NOMO-1 (cell line): ENCODE results near the gene ACSL3.

Source experiments
- DNase-seq, 2 experiments: peaks; one replicate each; lab custom pipeline; 2025; ENCODE audit not compliant: unreplicated experiment in 2 of 2; lab: John Stamatoyannopoulos, UW

ACSL3 gene

DNA sequence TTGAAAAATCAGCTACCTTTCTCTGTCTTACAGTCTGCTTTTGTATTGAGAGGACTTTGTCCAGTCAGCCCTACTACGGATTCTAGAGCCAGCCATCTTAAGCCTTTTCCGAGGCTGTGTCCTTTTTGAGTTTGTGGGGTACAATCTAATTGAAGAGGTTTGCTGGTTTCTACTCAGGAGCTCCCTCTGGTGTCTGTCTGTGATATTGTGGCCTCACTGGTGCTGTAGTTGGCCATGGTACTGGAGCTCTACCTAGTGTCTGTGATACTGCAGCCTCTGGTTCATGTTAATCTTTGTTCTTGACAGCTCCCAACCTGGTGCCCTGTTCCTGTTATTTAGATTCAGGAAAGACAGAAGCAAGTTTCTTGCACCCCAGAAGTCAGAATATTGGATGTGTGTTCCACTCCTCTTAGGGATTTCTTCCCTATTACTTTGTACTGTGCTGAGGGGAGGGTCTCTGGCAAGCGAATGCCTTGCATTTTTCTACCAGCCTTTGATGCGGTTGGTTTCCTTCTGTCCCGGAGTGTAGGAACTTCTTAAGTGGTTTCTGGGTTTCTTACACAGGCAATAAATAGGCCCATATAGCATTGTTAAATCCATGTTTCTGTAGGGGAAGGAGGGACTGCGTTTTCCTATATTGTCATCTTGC, 78.5 kb downstream of the ACSL3 start:
- peak; percentile 39 to 65 for DNase-seq

DNA sequence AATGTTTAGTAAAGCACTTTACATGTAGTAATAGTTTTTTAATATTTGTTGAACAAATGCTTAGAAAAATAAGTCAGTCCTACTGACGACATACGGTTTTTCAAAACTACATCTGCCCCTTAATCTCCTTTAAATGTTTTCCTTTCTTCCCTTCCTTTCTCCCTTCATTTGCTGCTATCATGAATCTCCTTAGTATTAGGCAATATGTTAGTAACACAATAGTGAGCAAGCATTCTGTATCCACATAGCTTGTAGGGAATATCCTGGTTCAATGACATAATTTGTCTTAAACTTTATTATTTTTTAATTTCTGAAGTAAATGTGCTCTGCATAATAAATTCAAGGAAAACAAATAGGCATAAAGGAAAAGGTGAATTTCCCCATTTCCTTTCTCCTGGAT, 79.1 kb downstream of the ACSL3 start:
- DNase-seq = no peak

DNA sequence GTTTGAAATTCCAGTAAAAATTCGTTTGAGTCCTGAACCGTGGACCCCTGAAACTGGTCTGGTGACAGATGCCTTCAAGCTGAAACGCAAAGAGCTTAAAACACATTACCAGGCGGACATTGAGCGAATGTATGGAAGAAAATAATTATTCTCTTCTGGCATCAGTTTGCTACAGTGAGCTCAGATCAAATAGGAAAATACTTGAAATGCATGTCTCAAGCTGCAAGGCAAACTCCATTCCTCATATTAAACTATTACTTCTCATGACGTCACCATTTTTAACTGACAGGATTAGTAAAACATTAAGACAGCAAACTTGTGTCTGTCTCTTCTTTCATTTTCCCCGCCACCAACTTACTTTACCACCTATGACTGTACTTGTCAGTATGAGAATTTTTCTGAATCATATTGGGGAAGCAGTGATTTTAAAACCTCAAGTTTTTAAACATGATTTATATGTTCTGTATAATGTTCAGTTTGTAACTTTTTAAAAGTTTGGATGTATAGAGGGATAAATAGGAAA, 80.7 kb downstream of the ACSL3 start:
- DNase-seq = no peak

DNA sequence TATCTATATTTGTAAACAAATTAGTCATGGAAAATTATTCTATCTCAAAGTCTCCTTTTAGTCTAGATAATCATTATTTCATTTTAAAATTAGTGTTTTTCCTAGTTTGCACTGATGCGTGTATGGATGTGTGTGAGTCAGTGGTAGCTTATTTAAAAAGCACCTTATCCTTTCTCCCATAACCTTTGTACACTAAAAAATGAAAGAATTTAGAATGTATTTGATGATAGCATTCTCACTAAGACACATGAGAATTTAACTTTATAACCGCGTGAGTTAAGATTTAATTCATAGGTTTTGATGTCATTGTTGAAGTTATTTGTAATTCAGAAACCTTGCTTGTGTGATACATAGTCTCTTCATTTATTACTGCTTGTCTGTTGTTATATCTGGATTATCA, 81.7 kb downstream of the ACSL3 start:
- DNase-seq = no peak

DNA sequence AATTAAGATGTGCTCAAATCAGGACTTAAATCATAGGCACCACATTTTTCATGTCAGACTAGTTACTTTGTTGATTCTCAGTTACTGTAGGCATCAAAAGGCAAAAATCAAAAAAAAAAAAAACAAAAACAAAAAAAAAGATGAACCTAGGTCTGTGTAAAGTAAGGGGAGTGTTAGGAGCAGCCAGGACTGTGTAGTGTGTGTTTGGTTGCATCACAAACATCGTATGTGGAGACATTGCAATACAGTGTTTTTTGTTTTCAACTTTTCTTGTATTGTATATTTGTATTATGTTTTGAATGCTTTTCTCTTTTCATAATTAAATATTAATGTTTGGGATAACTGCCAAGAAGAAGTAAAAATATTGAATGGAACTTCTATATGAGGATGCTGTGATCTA, 82.1 kb downstream of the ACSL3 start:
- no peak for DNase-seq

DNA sequence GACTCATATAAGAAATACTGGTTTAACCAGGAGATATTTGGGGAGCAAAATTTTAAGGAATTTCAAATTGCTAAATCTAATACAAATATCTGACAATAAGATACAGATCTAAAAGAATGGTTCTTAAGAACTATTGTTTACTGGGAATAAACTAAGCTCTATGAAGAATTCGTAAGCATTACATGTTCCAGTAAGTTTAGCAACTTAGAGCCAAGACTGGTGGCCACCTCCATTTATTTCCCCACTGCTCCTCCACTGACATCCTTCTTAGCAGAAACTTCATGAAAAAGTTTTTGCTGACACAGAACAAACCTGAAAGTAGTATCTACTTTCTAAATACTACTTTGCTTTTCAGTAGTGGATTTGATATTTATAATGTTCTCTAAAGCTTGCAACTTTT, 83.0 kb downstream of the ACSL3 start:
- no peak for DNase-seq

DNA sequence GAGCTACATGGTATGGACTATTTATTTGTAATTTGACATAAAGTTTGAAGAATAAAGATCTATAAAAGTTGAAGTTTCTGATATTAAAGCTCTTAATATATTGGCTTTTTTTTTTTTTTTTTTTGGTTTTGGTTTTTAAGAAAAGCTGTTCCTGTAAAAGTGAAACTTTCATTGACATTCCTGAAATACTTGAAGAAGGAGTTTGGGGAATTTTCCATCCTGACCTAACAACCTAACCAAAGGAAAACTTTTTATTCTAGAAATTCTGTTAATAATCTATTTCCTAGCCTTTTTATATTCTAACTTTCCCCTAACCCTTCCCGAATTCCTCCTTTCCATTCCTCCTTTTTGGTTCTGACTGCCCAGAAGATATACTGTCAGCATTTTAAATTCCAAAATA, 83.7 kb downstream of the ACSL3 start:
- DNase-seq = no peak

DNA sequence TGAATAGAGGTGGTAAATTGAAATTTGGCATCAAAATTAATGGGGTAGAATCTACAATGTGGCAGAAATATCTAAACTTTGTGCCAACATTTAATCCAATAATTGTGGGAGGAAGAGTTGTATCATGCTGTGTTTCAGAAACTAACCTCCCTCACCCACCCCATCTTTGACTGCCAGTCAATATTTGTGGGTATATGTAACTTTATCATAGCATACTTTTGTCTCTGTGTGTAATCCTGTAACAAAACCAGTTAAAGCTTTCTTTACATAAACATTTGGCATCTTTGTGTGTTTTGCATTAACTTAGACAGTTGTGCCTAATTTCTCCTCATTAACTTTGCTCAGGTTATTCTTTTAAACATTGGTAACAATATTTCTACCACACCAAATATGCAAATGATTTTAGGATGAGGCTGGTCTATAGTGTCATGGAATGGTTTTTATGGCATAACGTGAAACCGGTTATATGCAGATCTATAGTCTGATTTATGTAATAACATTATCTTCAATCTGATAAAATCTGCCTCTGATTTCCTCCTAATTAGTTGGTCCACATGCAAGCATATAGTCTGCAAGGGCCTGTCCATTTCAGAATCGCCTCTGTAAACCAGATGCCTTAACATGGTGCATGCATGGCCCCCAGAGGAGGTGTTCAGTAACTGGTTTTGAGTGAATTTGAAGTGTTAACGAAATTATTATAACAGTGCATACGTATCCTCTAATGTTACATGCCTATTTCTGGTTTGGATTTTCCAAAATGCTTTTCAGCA, 84.3 kb downstream of the ACSL3 start:
- no peak for DNase-seq

DNA sequence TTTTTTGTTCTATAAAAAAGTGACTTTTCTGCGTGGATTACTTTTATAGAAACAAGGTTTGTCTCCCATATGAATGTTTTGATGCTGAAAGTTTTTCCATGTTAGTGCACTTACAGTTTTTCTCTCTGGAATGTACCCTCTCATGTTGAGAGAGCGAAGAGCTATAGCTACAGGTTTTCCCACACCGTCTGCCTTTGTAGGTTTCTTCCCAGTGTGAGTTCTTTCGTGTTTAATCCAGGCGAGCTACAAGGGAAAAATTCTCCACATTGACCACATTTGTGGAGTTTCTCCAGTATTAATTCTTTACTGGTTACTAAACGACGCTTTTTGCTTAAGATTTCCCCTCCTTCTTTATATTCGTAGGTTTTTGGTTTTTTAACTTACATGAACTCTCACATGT, 85.1 kb downstream of the ACSL3 start:
- no peak for DNase-seq

DNA sequence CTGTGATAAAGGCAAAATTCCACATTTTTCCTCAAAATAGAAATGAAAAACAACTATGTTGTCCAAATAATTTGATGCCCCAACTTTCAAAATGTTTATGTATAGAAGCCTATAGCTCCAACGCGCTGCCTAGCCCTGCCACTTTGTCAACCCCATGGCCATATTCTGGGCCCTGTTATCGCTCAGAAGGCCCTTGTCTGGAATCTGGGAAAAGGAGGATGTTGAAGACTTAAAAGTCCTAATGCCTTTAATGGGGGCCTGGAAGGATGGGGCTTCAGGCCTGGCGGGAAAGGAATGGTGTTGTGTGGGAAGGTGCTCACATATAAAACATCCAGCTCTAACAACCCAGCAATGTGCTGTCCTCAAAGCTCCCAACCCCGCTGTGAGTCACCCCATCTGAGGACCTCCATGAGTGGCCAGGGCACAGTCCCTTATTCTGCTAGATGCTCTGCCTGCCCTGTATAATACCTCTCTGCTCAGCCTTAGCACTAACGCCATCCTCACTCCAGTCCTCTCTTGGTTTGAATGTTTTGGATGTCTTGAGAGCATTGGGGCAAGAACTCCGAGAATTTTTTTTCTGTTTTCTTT, 86.0 kb downstream of the ACSL3 start:
- DNase-seq = no peak

DNA sequence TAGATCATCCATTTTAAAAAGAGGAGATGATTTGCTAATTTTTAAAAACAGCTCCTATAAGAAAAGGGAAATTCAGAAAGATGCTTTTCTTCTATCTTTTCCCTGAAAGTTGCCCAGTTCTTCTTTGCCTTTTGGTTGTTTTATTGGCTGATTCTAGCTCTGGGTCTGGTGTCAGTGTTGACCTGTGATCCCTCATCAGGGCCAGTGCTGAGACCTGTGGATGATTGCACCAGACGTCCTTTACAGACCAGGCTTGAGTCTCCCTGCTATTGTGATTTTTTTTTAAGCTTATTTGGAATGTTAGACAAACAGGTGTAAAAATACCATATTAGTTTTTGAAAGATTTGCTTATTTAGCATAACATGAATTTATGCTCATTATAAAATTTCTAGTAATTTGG, 88.2 kb downstream of the ACSL3 start:
- DNase-seq = no peak

DNA sequence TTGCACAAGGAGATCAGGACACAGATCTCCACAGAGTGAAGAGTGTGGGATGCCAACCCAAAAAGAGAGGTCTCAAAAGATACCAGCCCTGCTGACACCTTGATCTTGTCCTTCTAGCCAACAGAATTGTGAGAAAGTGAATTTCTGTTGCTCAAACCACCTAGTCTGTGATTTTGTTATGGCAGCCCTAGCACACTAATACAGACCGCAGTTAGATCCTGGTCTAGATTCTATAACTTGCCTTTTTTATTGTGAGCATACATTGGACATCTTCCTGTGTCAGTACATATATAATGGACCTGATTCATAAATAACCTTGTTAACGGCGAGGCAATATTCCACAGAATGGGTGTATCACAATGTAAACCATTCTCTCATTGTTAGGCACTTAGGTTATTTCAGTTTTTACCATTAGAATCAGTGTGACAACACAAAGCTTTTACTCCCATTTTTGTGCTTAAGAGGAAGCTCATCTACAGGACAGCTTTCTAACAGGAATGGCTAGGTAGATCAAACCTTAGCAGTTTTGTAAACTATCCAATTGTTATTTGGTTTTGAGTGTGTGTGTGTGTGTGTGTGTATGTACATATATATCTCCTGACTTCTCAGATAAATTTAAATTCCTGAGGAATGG, 89.0 kb downstream of the ACSL3 start:
- DNase-seq = no peak

DNA sequence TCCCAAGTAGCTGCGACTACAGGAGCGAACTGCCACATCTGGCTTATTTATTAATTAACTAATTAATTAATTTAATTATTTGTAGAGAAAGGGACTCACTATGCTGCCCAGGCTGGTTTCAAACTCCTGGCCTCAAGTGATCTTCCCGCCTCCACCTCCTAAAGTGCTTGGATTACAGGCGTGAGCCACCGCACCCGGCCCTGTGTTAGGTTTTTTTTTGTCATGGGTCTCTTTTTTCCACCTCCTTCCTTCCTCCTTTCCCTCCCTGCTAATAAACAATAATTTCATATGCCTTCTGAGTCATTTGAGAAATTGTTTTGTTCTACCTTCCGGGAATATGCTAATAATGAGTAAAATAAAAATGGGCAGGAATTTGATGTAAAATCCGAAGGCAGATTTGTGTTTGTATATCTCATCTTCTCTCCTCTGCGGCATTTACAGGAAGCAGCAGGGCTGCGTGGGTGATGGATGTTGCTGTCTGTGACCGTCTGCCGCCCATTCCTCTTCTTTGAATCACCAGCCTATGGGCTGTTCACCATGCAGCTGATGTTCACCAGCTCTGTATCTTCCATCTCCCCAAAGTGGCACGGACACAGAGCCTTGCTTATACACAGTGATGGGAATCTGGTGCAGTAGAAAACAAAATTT, 89.9 kb downstream of the ACSL3 start:
- no peak for DNase-seq

DNA sequence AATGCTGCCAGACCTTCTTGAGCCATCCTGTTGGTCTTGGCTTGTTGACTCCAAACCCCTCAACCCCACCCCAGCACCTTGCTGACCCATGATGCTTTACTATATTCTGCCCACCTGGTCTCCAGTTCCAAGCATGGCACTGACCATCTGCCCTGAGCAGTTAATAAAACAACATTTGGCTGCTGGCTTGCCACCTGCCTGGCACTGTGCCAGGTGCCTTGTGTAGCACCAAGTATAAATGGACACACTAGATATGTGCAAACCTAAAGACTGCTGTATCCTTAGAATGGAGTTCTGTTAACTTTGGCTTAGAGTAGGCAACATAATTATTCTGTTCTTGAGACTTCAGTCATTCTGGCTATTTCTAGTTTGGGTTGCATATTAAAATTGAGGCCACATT, 91.4 kb downstream of the ACSL3 start:
- no peak for DNase-seq

DNA sequence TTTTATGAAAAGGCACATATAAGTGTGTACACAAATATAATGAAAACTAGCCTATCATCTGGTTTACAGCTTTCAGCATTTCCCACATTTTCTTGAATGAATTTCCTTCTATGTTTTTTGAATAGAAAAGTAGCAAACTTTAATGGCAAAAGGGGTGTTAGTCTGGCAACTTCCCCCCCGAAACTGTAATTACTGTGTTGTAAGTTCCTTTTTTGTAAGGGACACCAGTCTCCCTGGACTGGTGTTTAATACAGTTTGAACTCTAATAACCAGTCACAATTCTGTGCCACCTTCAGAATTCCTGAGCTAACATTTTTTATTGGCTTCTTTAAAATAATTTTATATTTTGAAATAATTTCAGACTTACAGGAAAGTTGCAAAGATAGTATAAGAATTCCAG, 94.2 kb downstream of the ACSL3 start:
- peak; percentile 74 to 80 for DNase-seq

DNA sequence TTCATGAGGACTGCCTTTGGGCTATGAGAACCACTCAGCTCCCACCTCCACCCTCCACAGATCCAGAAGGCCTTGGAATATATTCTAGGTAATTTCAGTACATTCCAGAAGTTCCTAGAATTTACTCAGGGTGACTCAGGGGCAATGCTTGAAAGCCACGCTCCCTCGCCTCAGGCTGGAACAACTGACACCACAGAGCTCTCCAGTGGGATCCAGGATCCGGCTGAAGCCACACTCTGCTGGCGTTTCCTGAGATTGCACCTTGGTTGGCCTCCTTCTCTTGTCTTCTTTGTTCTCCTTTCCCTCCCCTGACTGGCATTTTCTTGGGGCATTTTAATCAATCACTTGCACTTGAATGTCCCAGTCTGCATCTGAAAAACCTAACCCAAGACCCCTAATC, 98.5 kb downstream of the ACSL3 start:
- no peak for DNase-seq

DNA sequence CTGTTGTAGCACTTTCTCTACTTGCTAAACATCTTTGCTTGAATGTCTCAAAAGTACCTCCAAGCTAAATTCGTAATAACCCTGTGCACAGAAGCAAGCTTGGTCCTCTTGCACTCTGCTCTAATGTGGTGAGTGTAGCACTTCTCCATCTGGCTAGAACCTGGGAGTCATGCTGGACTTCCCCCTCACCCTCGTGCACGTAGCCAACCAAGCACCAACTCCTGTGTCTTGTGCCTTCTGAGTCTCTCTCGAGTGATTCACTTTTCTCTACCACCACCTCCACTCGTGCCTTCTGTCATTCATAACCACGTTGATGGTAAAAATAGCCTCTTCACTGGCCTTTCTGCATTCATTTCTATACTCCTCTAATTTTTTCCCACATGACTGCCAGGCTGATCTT, 99.3 kb downstream of the ACSL3 start:
- peak; percentile 24 to 33 for DNase-seq

DNA sequence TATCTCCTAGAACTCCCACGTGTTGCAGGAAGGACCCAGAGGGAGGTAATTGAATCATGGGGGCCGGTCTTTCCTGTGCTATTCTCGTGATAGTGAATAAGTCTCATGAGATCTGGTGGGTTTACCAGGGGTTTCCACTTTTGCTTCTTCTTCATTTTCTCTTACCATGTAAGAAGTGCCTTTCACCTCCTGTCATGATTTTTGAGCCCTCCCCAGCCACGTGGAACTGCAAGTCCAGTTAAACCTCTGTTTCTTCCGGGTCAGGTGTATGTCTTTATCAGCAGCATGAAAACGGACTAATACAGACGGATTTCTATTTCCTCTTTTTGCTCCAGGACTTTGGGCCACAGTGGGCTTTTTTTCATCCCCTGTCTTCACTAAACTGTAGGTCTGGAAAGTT, 102.8 kb downstream of the ACSL3 start:
- DNase-seq = no peak

DNA sequence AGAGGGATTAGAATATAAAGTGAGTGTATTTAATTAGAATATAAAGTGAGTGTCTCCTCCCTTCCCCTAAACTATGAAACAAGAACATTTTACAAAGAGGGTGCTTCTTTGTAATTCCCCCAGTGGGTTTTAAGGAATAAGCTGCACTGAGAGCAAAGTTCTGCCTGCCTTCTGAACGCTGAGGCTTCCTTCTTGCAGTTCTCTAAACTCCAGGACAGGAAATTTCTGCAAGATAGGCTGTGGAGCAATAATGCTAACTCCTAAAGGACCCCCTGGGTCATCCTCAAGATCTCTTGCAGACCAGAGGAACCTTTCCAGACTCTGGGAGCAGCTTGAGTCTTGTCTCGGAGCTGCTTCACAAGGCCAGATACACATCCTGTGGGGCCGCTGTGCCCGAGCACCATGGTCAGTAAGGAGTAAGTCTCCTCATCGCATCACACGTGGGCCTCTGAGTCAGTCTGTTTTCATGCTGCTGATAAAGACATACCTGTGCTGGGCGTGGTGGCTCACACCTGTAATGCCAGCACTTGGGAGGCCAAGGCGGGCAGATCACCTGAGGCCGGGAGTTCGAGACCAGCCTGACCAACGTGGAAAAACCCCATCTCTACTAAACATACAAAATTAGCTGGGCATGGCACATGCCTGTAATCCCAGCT, 103.7 kb downstream of the ACSL3 start:
- DNase-seq = no peak

DNA sequence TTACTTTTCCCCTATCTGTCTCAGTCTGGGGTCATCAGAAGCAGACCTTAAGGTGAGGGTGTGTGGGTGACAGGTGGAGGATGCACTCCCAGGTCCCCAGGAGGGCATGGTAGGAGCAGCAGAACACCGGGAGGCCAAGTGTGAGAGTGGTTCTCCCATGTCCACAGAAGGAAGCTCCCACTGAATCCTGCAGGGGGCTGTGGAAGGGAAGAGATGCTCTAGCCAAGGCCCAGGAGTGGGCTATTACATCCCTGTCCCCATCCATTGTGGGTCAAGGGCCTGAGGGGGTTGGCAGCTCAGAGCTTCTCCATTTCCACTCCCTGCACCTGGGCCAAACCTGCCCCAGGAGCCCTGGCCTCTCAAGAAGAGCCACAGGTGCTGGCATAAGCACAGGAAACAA, 104.7 kb downstream of the ACSL3 start:
- no peak for DNase-seq
